H1 (cell line): ENCODE results near the gene ANKRD40.

Experiments used
- ASH2L ChIP-seq: fragments of 200-600, 300-600 bp; sonication (generic); IDR thresholded peaks from one replicate; pipeline ENCODE4 v1.7.1; 2017; ENCODE audit warnings: low read length
- CHD2 ChIP-seq: IDR thresholded peaks from 2 replicates; pipeline ENCODE4 v1.6.1; 2012; ENCODE audit warnings: low read length, improper control_type of control experiment
- CTCF ChIP-seq, 3 experiments: IDR thresholded peaks; 1 replicate in 2 of 3; 2 replicates in 1 of 3; pipeline versions ENCODE4 v1.5.1 to v1.6.1; 2011; ENCODE audit warnings: low read length in 3 of 3, mild to moderate bottlenecking in 3 of 3, inconsistent platforms in 2 of 3, low read depth in 1 of 3, moderate library complexity in 1 of 3; ENCODE audit not compliant: insufficient read depth in 1 of 3; ENCODE audit errors: control extremely low read depth in 1 of 3
- EZH2 ChIP-seq: fragments of 200-600 bp; sonication (generic); IDR thresholded peaks from 2 replicates; pipeline ENCODE4 v1.7.1; 2012; ENCODE audit warnings: low read depth, mild to moderate bottlenecking, moderate library complexity, low read length, inconsistent platforms; ENCODE audit not compliant: severe bottlenecking
- JUND ChIP-seq: IDR thresholded peaks from 2 replicates; pipeline ENCODE4 v1.6.1; 2011; ENCODE audit warnings: mild to moderate bottlenecking, improper control_type of control experiment, low read length
- SIRT6 ChIP-seq: IDR thresholded peaks from one replicate; pipeline ENCODE4 v1.7.1; 2012; ENCODE audit warnings: low read length, inconsistent platforms
- SRF ChIP-seq: IDR thresholded peaks from 2 replicates; pipeline ENCODE4 v1.6.1; 2011; ENCODE audit warnings: mild to moderate bottlenecking, low read depth, low read length, moderate library complexity
- TAF1 ChIP-seq: IDR thresholded peaks from 2 replicates; pipeline ENCODE4 v1.6.1; 2011; ENCODE audit warnings: mild to moderate bottlenecking, low read depth, low read length

GRCh38 chr17:50712641-50713040, 4.9 kb upstream of the ANKRD40 start:
- TF ChIP-seq SIRT6 (no peak), CTCF (IDR thresholded peaks at IDR 0.05; ENCODE audit: control extremely low read depth in 1 of 3, insufficient read depth in 1 of 3, low read depth in 1 of 3, low read length in 3 of 3) (no peak), TAF1 (no peak), JUND (no peak), CHD2 (no peak), ASH2L (no peak), SRF (no peak), EZH2 (no peak)
